GM11168 (cell line): ENCODE data around the gene ZNF30.
"Not testable (repeated sequence)": the region's sequence is repeated elsewhere in the genome, so short reads cannot be mapped to it uniquely, and the experiment has no call there.

Experiments used
- in situ Hi-C: fragments of 300-500 bp; cut with MboI; formaldehyde crosslinking; loops from one replicate; pipeline ENCODE4 v1.12.0; 2022; ENCODE audit warnings: low sequenced_read_pairs; ENCODE audit not compliant: unreplicated experiment

ZNF30 gene

DNA sequence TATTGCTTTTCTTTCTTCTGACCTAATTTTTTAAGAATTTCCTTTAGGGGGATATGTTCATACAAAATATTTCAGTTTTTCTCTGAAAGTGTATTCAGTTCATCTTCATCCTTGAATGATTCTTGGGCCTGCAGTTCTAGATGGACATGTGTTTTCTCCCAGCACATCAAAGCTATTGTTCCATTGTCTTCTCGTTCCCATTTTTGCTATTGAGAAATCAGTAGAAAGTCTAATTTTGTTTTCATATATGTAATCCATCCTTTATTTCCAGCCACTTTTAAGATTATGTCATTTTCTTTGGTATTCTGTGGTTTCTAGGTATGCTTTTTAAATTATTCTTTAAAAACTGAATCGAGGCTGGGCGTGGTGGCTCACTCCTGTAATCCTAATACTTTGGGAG is 57.6 kb downstream of the ZNF30 start:
- in situ Hi-C loops: no loop called here

DNA sequence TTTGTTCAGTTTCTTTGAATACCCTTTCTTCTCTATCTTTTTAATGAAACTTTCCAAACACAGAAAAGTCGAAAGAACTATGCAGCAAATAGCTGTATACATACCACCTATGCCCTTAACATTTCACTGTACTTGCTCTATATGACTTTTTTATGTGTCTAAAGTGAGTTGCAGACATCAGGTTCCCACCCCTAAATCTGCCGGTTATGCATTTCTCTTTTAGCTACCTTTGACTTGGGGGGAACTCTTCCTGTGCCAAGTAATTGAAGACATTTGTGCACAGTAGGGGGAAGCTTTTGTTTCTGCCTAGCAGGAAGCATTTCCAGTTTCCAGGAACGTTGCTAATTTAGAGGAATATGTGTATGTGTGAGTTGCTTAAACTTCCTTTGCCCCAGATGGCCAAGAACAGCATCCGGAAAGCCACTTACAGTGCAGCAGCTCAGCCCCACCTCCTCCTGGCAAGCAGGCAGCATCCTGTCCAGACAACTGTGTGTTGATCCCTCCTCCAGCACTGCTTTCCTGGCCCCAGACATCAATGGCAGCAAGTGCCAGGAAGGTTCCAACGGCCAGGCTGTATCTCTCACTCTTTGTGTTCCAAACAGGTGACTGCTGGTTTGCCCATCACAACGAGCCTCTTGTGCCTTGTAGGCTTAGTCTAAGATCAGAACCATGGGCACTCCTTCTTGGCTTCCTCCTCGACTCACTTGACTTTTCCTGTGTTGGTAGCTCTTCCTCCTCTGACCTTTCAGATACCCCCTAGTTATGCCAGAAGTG is 58.7 kb downstream of the ZNF30 start:
- in situ Hi-C loops: no loop called here

GRCh38 chr19:34988119-34988518 is 61.4 kb downstream of the ZNF30 start:
- in situ Hi-C loops: no loop called here

DNA sequence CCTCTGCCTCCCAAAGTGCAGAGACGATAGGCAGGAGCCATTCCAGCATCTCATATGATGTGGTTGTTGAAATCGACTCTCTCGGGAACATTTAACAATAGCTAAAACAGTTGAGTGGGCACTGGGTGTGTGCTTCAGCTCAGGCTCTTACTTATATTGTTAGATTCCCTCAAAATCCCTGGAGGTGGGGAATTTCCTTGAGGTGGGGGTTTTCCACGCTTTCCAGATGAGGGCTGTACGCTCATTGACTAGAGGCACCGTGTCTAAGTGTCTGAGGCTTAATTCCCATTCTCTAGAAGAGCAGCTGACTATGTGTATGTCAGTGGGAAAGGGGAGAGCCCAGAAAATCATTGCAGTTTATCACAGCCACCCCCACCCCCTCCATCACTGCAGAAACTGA is 62.6 kb downstream of the ZNF30 start:
- in situ Hi-C loops: no loop called here

GRCh38 chr19:34990578-34991192 is 64.0 kb downstream of the ZNF30 start:
- in situ Hi-C loops: no loop called here

- in situ Hi-C loops: no loop called here
Measured at GRCh38 chr19:34991542-34992333, 65.0 kb downstream of the ZNF30 start.

DNA sequence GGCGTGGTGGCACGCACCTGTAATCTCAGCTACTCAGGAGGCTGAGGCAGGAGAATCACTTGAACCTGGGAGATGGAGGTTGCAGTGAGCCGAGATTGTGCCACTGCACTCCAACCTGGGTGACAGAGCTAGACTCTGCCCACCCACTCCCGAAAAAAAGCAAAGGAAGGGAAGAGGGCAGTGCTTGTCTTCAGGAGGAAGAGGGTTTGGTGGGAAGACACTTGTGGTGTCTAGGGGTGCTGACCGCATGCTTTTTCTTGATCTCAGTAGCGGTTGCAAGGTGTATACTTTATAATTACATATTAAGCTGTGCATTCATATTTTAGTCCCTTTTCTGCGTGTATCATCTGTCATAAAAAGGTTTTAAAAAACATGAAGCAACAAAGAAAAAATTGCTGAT is 65.9 kb downstream of the ZNF30 start:
- in situ Hi-C loops: not testable (repeated sequence)

GRCh38 chr19:34994286-34994642 is 67.6 kb downstream of the ZNF30 start:
- in situ Hi-C loops: no loop called here
